Measurements from ENCODE around the gene ADGRL1. TPM values are rescaled to one million over a fixed set of nuclear protein-coding genes. Genes with fewer than 3 reads are reported as not detected.

The ADGRL1 gene
- total RNA-seq, 4 donors from 2014 or later: 0.76 to 3.5 (median 1.2) TPM

DNA sequence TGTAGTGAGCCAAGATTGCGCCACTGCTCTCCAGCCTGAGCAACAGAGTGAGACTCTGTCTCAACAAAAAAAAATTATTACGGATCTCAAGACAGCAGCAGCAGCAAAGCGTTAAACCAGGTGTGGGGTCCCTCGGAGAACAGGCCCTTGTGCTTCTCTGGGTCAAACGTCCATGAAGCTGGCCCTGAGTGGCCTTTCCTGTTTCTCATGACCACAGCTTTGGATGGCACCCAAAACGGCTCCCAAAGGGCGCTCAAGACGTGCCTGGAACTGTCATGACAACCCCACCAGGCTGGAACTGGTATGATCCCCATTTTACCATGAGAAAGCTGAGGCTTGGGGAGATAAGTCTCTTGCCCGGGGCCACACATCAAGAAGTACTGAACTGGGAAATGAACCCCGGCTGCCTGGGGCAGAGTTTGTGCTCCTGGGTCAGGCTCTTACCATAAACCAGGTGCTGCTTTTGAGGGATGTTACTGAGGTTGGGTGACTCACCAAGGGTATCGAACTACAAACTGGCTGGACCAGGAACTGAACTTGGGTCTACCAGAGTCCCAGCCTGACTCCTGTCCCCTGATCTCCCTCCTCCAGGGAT lies 103.8 kb downstream of the ADGRL1 start:
- TF ChIP-seq, protein P1, sequence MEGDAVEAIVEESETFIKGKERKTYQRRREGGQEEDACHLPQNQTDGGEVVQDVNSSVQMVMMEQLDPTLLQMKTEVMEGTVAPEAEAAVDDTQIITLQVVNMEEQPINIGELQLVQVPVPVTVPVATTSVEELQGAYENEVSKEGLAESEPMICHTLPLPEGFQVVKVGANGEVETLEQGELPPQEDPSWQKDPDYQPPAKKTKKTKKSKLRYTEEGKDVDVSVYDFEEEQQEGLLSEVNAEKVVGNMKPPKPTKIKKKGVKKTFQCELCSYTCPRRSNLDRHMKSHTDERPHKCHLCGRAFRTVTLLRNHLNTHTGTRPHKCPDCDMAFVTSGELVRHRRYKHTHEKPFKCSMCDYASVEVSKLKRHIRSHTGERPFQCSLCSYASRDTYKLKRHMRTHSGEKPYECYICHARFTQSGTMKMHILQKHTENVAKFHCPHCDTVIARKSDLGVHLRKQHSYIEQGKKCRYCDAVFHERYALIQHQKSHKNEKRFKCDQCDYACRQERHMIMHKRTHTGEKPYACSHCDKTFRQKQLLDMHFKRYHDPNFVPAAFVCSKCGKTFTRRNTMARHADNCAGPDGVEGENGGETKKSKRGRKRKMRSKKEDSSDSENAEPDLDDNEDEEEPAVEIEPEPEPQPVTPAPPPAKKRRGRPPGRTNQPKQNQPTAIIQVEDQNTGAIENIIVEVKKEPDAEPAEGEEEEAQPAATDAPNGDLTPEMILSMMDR (IDR thresholded peaks at IDR 0.05 in 4 of 5, conservative IDR thresholded peaks at IDR 0.05 in 1 of 5): no peak
- no peak for TF ChIP-seq POLR2A (IDR thresholded peaks at IDR 0.05)
- DNase-seq (no peak), ATAC-seq (no peak)
- no peak overlapping the region for H3K4me3 ChIP-seq
- peaks cover 6 to 8% of the 10 kb centered on the region in 2 donors for H3K4me1 ChIP-seq
- no peaks in the 10 kb centered on the region for H3K27me3 ChIP-seq
- H3K36me3 ChIP-seq: peaks cover 0 to 81% of the 10 kb centered on the region in 2 donors
- intact Hi-C loops (cut with DNase I; ENCODE audit: low total_unique reads): no loop called here
- H3K9me3 ChIP-seq: no peaks in the 10 kb centered on the region
- in situ Hi-C loops (cut with MboI; ENCODE audit: low sequenced_read_pairs in 4 of 4): no loop called here
- H3K27ac ChIP-seq: peak overlapping the region; percentile 16 to 40 (median 22)

DNA sequence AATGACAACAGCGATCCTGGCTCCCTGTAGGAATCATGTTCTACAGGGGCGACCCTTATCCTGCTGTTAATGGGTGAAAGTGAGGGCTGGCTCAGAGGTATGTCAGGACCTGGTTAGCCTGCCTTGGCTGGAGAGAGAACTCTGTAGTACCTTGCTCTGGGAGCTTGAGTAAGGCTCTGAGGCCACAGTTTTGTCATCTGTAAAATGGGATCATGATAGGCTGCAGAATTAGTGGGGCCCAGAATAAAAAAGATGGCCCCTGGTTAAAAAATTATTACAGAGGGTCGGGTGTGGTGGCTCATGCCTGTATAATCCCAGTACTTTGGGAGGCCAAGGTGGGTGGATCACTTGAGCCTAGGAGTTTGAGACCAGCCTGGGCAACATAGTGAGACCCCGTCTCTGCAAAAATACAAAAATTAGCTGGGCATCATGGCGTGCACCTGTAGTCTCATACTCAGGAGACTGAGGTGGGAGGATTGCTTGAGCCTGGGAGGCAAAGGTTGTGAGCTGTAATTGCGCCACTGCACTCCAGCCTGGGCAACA lies 104.9 kb downstream of the ADGRL1 start:
- no peak for DNase-seq
- TF ChIP-seq POLR2A (IDR thresholded peaks at IDR 0.05): no peak
- TF ChIP-seq, protein P1 (IDR thresholded peaks at IDR 0.05 in 4 of 5, conservative IDR thresholded peaks at IDR 0.05 in 1 of 5): no peak
- H3K36me3 ChIP-seq: peaks cover 0 to 80% of the 10 kb centered on the region in 2 donors
- no peak overlapping the region for H3K27ac ChIP-seq
- ATAC-seq: no peak
- H3K4me3 ChIP-seq: no peak overlapping the region
- peaks cover 0 to 7% of the 10 kb centered on the region in 2 donors for H3K4me1 ChIP-seq
- in situ Hi-C loops (cut with MboI; ENCODE audit: low sequenced_read_pairs in 4 of 4): no loop called here
- H3K27me3 ChIP-seq: no peaks in the 10 kb centered on the region
- H3K9me3 ChIP-seq: no peaks in the 10 kb centered on the region
- intact Hi-C loops (cut with DNase I; ENCODE audit: low total_unique reads): no loop called here

Other genes with a start within 250 kb of the ADGRL1 start
- 1 to 10 TPM; 2.7 to 7.2 (median 4.4) TPM for gene RFX1, start 199.8 kb downstream of the ADGRL1 start, total RNA-seq
- gene RLN3, start 178.0 kb downstream of the ADGRL1 start, total RNA-seq: not detected
- 1 to 10 TPM; 1.4 to 3.7 (median 2.0) TPM for gene IL27RA, start 174.4 kb downstream of the ADGRL1 start, total RNA-seq
- gene PALM3, start 144.1 kb downstream of the ADGRL1 start, total RNA-seq: not detected
- 1 to 10 TPM; 1.8 to 8.0 (median 5.7) TPM for gene MISP3, start 133.4 kb downstream of the ADGRL1 start, total RNA-seq
- gene C19orf67, start 120.4 kb downstream of the ADGRL1 start, total RNA-seq: not detected
- gene SAMD1, start 115.4 kb downstream of the ADGRL1 start, total RNA-seq: 10 to 100 TPM; 15.1 to 71.8 (median 40.2) TPM
- 100 to 1,000 TPM in 3 of 4 donors, 10 to 100 TPM in 1; 74.7 to 180 (median 147) TPM for gene PRKACA, start 88.4 kb downstream of the ADGRL1 start, total RNA-seq
- gene ASF1B, start 69.6 kb downstream of the ADGRL1 start, total RNA-seq: 1 to 10 TPM in 3 of 4 donors, not detected in 1; 1.2 to 4.1 (median 1.5) TPM
- 10 to 100 TPM; 22.4 to 49.5 (median 32.6) TPM for gene ADGRE5, start 175.3 kb upstream of the ADGRL1 start, total RNA-seq
- gene DDX39A, start 213.2 kb upstream of the ADGRL1 start, total RNA-seq: 10 to 100 TPM; 23.9 to 59.2 (median 41.3) TPM
- 100 to 1,000 TPM in 1 of 4 donors, 10 to 100 TPM in 3; 52.1 to 130 (median 81.3) TPM for gene PKN1, start 227.1 kb upstream of the ADGRL1 start, total RNA-seq